Glutamatergic neuron (in vitro differentiated cells): ENCODE results near the gene MAB21L4. TPM values are rescaled to one million over a fixed set of nuclear protein-coding genes. Genes with fewer than 3 reads are reported as not detected.

Experiments used
- DNase-seq: peaks from one replicate; pipeline ENCODE4 v3.0.0; 2022
- H3K27ac Mint-ChIP-seq: one replicate; pipeline ENCODE4 v1.8.0; 2020; ENCODE audit warnings: mild to moderate bottlenecking, mixed read lengths, inconsistent platforms; ENCODE audit not compliant: unreplicated experiment
- H3K27me3 Mint-ChIP-seq: one replicate; pipeline ENCODE4 v1.8.0; 2020; ENCODE audit warnings: mild to moderate bottlenecking, moderate library complexity, mixed read lengths, inconsistent platforms; ENCODE audit not compliant: unreplicated experiment
- H3K36me3 Mint-ChIP-seq: one replicate; pipeline ENCODE4 v1.8.0; 2020; ENCODE audit warnings: mild to moderate bottlenecking, mixed read lengths, inconsistent platforms; ENCODE audit not compliant: unreplicated experiment
- H3K4me1 Mint-ChIP-seq: one replicate; pipeline ENCODE4 v1.8.0; 2020; ENCODE audit warnings: mild to moderate bottlenecking, low read depth, mixed read lengths, inconsistent platforms; ENCODE audit not compliant: unreplicated experiment
- H3K4me3 Mint-ChIP-seq: one replicate; pipeline ENCODE4 v1.8.0; 2020; ENCODE audit warnings: mild to moderate bottlenecking, mixed read lengths, inconsistent platforms; ENCODE audit not compliant: unreplicated experiment
- H3K9me3 Mint-ChIP-seq: one replicate; pipeline ENCODE4 v1.8.0; 2020; ENCODE audit warnings: mild to moderate bottlenecking, moderate library complexity, mixed read lengths, inconsistent platforms; ENCODE audit not compliant: unreplicated experiment
- CTCF ChIP-seq: fragments of 200-600 bp; sonication (generic); IDR thresholded peaks from one replicate; pipeline ENCODE4 v1.5.0; 2021; ENCODE audit not compliant: partially characterized antibody, unreplicated experiment
- total RNA-seq: library from RNA; stranded (reverse); fragmentation: NEBNext Ultra II Directional; extraction: Animal tissue kit (Norgen Biotek cat#: 25700); gene quantifications from one replicate; pipeline ENCODE4 v1.2.1, GENCODE V29; 2021; ENCODE audit not compliant: unreplicated experiment

MAB21L4 gene
- total RNA-seq, 1 donor from 2014 or later, result not detected

GRCh38 chr2:240864475-240864874 lies 31.5 kb downstream of the MAB21L4 start:
- Mint-ChIP-seq H3K27ac (no peak overlapping the region), H3K36me3 (peaks cover 3% of the 10 kb centered on the region), H3K9me3 (peaks cover 2% of the 10 kb centered on the region), H3K4me1 (no peaks in the 10 kb centered on the region), H3K4me3 (no peak overlapping the region), H3K27me3 (no peaks in the 10 kb centered on the region)
- DNase-seq, result no peak
- no peak for TF ChIP-seq CTCF

- no peak overlapping the region for H3K4me3 Mint-ChIP-seq
- TF ChIP-seq CTCF, result no peak
- peaks cover 4% of the 10 kb centered on the region for H3K4me1 Mint-ChIP-seq
Measured at GRCh38 chr2:240861547-240861946, 34.4 kb downstream of the MAB21L4 start.

GRCh38 chr2:240858871-240859270 lies 37.1 kb downstream of the MAB21L4 start:
- DNase-seq, result no peak
- Mint-ChIP-seq H3K36me3 (peaks cover 18% of the 10 kb centered on the region), H3K4me1 (peaks cover 4% of the 10 kb centered on the region), H3K27me3 (peaks cover 4% of the 10 kb centered on the region), H3K4me3 (no peak overlapping the region), H3K27ac (no peak overlapping the region), H3K9me3 (peaks cover 4% of the 10 kb centered on the region)
- TF ChIP-seq CTCF, result no peak

More at GRCh38 chr2:240861547-240861946, 34.4 kb downstream of the MAB21L4 start:
- H3K9me3 Mint-ChIP-seq, result peaks cover 6% of the 10 kb centered on the region
- H3K27me3 Mint-ChIP-seq, result peaks cover 4% of the 10 kb centered on the region
- no peak overlapping the region for H3K27ac Mint-ChIP-seq
- H3K36me3 Mint-ChIP-seq, result peaks cover 5% of the 10 kb centered on the region
- no peak for DNase-seq

GRCh38 chr2:240858321-240858720 lies 37.6 kb downstream of the MAB21L4 start:
- no peak for DNase-seq
- H3K9me3 Mint-ChIP-seq, result peaks cover 6% of the 10 kb centered on the region
- H3K4me1 Mint-ChIP-seq, result peaks cover 4% of the 10 kb centered on the region
- no peak overlapping the region for H3K4me3 Mint-ChIP-seq
- no peak for TF ChIP-seq CTCF
- peaks cover 21% of the 10 kb centered on the region for H3K36me3 Mint-ChIP-seq
- H3K27me3 Mint-ChIP-seq, result peaks cover 4% of the 10 kb centered on the region
- H3K27ac Mint-ChIP-seq, result peak overlapping the region; percentile 12

DNA sequence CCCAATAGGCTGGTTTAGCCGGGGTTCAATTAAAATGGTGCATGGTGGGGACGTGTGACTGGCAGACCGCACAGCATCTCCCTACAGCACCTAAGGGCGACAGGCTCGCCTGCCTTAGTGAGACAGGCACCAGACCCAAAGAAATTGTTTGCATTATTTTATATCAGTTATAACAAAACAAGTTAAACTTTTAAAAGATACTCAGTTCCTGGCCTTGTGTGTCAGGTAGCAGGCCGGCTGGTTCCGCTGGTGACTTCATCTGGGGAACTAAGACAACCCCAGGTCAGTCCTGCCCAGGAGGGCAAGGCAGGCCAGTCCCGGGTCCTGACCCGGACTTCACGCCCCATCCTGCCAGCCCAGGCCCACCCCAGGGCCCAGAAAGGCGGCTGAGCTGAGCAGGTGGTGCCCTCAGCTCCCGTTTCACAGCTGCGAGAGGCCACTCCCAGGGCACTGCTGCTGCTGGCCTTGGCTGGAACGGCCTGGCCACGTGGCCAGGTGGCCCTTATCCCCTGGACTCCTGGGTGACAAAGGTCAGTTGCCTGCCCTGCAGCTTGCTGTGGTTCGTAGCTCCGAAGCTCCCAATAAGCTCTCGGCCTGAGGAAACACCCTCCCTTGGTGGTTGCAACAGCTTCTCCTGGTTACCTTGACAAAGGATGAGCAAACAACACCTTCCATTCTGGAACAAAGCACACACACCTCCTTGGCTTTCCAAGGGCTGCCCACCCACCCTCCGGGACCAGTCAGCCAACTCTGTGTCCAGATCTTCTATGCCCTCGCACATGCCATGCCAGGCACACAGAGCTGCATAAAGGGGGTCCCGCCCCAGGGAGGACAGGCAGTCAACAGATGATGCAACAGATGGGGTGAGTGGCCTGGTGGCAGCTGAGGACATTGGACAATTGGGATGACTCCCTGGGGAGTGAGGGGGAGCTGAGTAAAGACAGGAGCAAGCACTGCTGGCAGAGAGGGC lies 38.6 kb downstream of the MAB21L4 start:
- Mint-ChIP-seq H3K4me3 (peak overlapping the region; percentile 46), H3K9me3 (peaks cover 8% of the 10 kb centered on the region), H3K4me1 (peaks cover 4% of the 10 kb centered on the region), H3K36me3 (peaks cover 23% of the 10 kb centered on the region), H3K27me3 (peaks cover 5% of the 10 kb centered on the region), H3K27ac (peak overlapping the region; percentile 75)
- DNase-seq, result no peak
- no peak for TF ChIP-seq CTCF
